ENCODE measurements around the gene TLL1. TPM values are rescaled to one million over a fixed set of nuclear protein-coding genes. Genes with fewer than 3 reads are reported as not detected.

TLL1 gene
- polyA plus RNA-seq, 3 donors: not detected

GRCh38 chr4:165909947-165910346 is 36.9 kb downstream of the TLL1 start:
- Histone ChIP-seq H4K20me1 (ENCODE audit: insufficient read depth, low read length) (no peaks in the 10 kb centered on the region), H3K27me3 (ENCODE audit: control insufficient read depth in 2 of 2, insufficient read depth in 2 of 2, low read length in 2 of 2) (no peaks in the 10 kb centered on the region), H3K36me3 (replicated peaks in 1 of 2; ENCODE audit: control insufficient read depth in 1 of 2, insufficient read depth in 2 of 2, low read length in 2 of 2) (no peaks in the 10 kb centered on the region), H2AFZ (ENCODE audit: insufficient read depth, low read depth, low read length, poor library complexity, severe bottlenecking) (no peak overlapping the region), H3K9me3 (replicated peaks in 1 of 2; ENCODE audit: control insufficient read depth in 1 of 2, insufficient read depth in 1 of 2, low read length in 2 of 2) (peaks cover 0 to 2% of the 10 kb centered on the region in 2 donors), H3K4me1 (ENCODE audit: control insufficient read depth in 1 of 2, insufficient read depth in 2 of 2, low read length in 2 of 2) (no peaks in the 10 kb centered on the region), H3K9ac (ENCODE audit: insufficient read depth, low read length, poor library complexity, severe bottlenecking) (no peak overlapping the region), H3K27ac (ENCODE audit: low read depth in 1 of 2, low read length in 2 of 2) (no peak overlapping the region), H3K4me3 (replicated peaks in 1 of 3; ENCODE audit: low read depth in 2 of 3, low read length in 3 of 3) (no peak overlapping the region), H3K4me2 (replicated peaks; ENCODE audit: extremely low read depth, low read length, poor library complexity, severe bottlenecking) (no peak overlapping the region), H3K79me2 (ENCODE audit: insufficient read depth, low read length) (no peaks in the 10 kb centered on the region)
- Mint-ChIP-seq H3K9me3 (peaks cover 0 to 7% (median 3%) of the 10 kb centered on the region in 7 donors), H3K36me3 (no peaks in the 10 kb centered on the region), H3K4me1 (no peaks in the 10 kb centered on the region), H3K4me3 (no peak overlapping the region), H3K27ac (no peak overlapping the region), H3K27me3 (ENCODE audit: low read depth in 3 of 3) (peaks cover 0 to 3% (median 1%) of the 10 kb centered on the region in 3 donors)
- TF ChIP-seq CTCF (IDR thresholded peaks at IDR 0.05): no peak
- no peak for DNase-seq
- intact Hi-C loops (cut with micrococcal nuclease): no loop called here
- 100% methylated on average over 1 of the region's 2 CpGs for WGBS (ENCODE audit: insufficient coverage)

GRCh38 chr4:165915215-165915614 is 42.2 kb downstream of the TLL1 start:
- Histone ChIP-seq H3K79me2 (ENCODE audit: insufficient read depth, low read length) (no peaks in the 10 kb centered on the region), H3K36me3 (replicated peaks in 1 of 2; ENCODE audit: control insufficient read depth in 1 of 2, insufficient read depth in 2 of 2, low read length in 2 of 2) (no peaks in the 10 kb centered on the region), H3K27ac (ENCODE audit: low read depth in 1 of 2, low read length in 2 of 2) (no peak overlapping the region), H3K9ac (ENCODE audit: insufficient read depth, low read length, poor library complexity, severe bottlenecking) (no peak overlapping the region), H3K4me1 (ENCODE audit: control insufficient read depth in 1 of 2, insufficient read depth in 2 of 2, low read length in 2 of 2) (no peaks in the 10 kb centered on the region), H3K9me3 (replicated peaks in 1 of 2; ENCODE audit: control insufficient read depth in 1 of 2, insufficient read depth in 1 of 2, low read length in 2 of 2) (no peaks in the 10 kb centered on the region), H3K4me2 (replicated peaks; ENCODE audit: extremely low read depth, low read length, poor library complexity, severe bottlenecking) (no peak overlapping the region), H3K27me3 (ENCODE audit: control insufficient read depth in 2 of 2, insufficient read depth in 2 of 2, low read length in 2 of 2) (no peaks in the 10 kb centered on the region), H3K4me3 (replicated peaks in 1 of 3; ENCODE audit: low read depth in 2 of 3, low read length in 3 of 3) (no peak overlapping the region), H2AFZ (ENCODE audit: insufficient read depth, low read depth, low read length, poor library complexity, severe bottlenecking) (no peak overlapping the region), H4K20me1 (ENCODE audit: insufficient read depth, low read length) (no peaks in the 10 kb centered on the region)
- H3K27me3 Mint-ChIP-seq (ENCODE audit: low read depth in 3 of 3): peaks cover 0 to 1% (median 0%) of the 10 kb centered on the region in 3 donors
- 60% methylated on average over 1 of the region's 3 CpGs for WGBS (ENCODE audit: insufficient coverage)
- H3K9me3 Mint-ChIP-seq: peaks cover 0 to 3% (median 2%) of the 10 kb centered on the region in 7 donors
- H3K36me3 Mint-ChIP-seq: no peaks in the 10 kb centered on the region
- no peak overlapping the region for H3K4me3 Mint-ChIP-seq
- intact Hi-C loops (cut with micrococcal nuclease): no loop called here
- H3K4me1 Mint-ChIP-seq: no peaks in the 10 kb centered on the region
- no peak overlapping the region for H3K27ac Mint-ChIP-seq
- no peak for DNase-seq
- TF ChIP-seq CTCF (IDR thresholded peaks at IDR 0.05): no peak

Measured in CD14-positive monocyte (primary cell).